B cell (primary cell): Measurements from ENCODE around the gene HIVEP1. TPM values are rescaled to one million over a fixed set of nuclear protein-coding genes. Genes with fewer than 3 reads are reported as not detected.

Experiments used
- ATAC-seq: fragments of 200-7000 bp; cut with Tn5 transposase; one replicate; pipeline ENCODE4 v1.10.0; 2021; ENCODE audit warnings: low read depth, mild to moderate bottlenecking, moderate number of reproducible peaks, moderate library complexity
- CTCF ChIA-PET: fragments of 350-600 bp; sonication (Branson Sonifier 250); formaldehyde crosslinking; loops from one replicate; lab custom pipeline; 2021; ENCODE audit warnings: antibody characterized with exemption, inconsistent platforms; lab: Charles Lee
- POLR2A ChIA-PET: fragments of 350-600 bp; sonication (Branson Sonifier 250); formaldehyde crosslinking; loops from one replicate; lab custom pipeline; 2021; ENCODE audit warnings: antibody characterized with exemption; lab: Charles Lee
- DNase-seq: peaks from one replicate; pipeline ENCODE4 v3.0.0; 2013
- H2AFZ ChIP-seq: 2 replicates; pipeline ENCODE4 v1.6.1; 2012; ENCODE audit warnings: mild to moderate bottlenecking, low read depth, low read length; ENCODE audit not compliant: insufficient read depth, poor library complexity, severe bottlenecking
- H3K27ac ChIP-seq, 2 donors: 1 replicate in 1 of 2; 2 replicates in 1 of 2; pipeline ENCODE4 v1.5.1; 2012 to 2013; ENCODE audit warnings: low read length in 2 of 2, mild to moderate bottlenecking in 2 of 2, moderate library complexity in 1 of 2
- H3K27me3 ChIP-seq, 4 experiments: fragments of 200-600 bp in 1 of 4; sonication (generic) in 1 of 4; replicated peaks in 1 of 4; 1 replicate in 2 of 4; 2 replicates in 2 of 4; pipeline versions ENCODE4 v1.6.1 to v1.7.0; 2013 to 2016; ENCODE audit warnings: low read length in 3 of 4, mild to moderate bottlenecking in 2 of 4, mixed read lengths in 1 of 4, moderate library complexity in 1 of 4; ENCODE audit not compliant: insufficient read depth in 4 of 4, control insufficient read depth in 3 of 4; ENCODE audit errors: control extremely low read depth in 1 of 4
- H3K36me3 ChIP-seq, 2 experiments: replicated peaks in 1 of 2; 1 replicate in 1 of 2; 2 replicates in 1 of 2; pipeline versions ENCODE4 v1.6.1 to v1.7.1; 2013; ENCODE audit warnings: low read length in 1 of 2; ENCODE audit not compliant: insufficient read depth in 2 of 2, control insufficient read depth in 1 of 2; ENCODE audit errors: control extremely low read depth in 1 of 2, extremely low read depth in 1 of 2
- H3K4me1 ChIP-seq, 2 donors: fragments of 200-600 bp in 1 of 2; sonication (generic) in 1 of 2; 1 replicate in 1 of 2; 2 replicates in 1 of 2; pipeline versions ENCODE4 v1.5.1 to v1.6.1; 2013 to 2017; ENCODE audit warnings: low read length in 2 of 2; ENCODE audit not compliant: control insufficient read depth in 2 of 2, insufficient read depth in 2 of 2
- H3K4me2 ChIP-seq: replicated peaks from 2 replicates; pipeline ENCODE3; 2012; ENCODE audit warnings: mild to moderate bottlenecking, low read depth, low read length; ENCODE audit not compliant: poor library complexity, severe bottlenecking
- H3K4me3 ChIP-seq, 5 experiments: fragments of 200-600 bp in 1 of 5; sonication (generic) in 1 of 5; 1 replicate in 3 of 5; 2 replicates in 2 of 5; pipeline versions ENCODE4 v1.5.1 to v1.7.0; 2011 to 2016; ENCODE audit warnings: low read length in 4 of 5, mild to moderate bottlenecking in 4 of 5, low read depth in 2 of 5, control low read depth in 1 of 5, moderate library complexity in 1 of 5; ENCODE audit not compliant: insufficient read depth in 1 of 5; ENCODE audit errors: control extremely low read depth in 1 of 5, extremely low read depth in 1 of 5
- H3K79me2 ChIP-seq: fragments of 200-600 bp; sonication (generic); one replicate; pipeline ENCODE4 v1.6.0; 2016; ENCODE audit warnings: low read length; ENCODE audit not compliant: control insufficient read depth, insufficient read depth
- H3K9ac ChIP-seq: fragments of 200-600 bp; sonication (generic); 2 replicates; pipeline ENCODE4 v1.6.1; 2017; ENCODE audit warnings: mild to moderate bottlenecking, low read length, moderate library complexity
- H3K9me3 ChIP-seq, 3 donors: one replicate each; pipeline versions ENCODE4 v1.6.1 to v1.7.1; 2013; ENCODE audit warnings: low read length in 2 of 3; ENCODE audit not compliant: control insufficient read depth in 2 of 3, insufficient read depth in 1 of 3; ENCODE audit errors: control extremely low read depth in 1 of 3
- H4K20me1 ChIP-seq: 2 replicates; pipeline ENCODE4 v1.6.0; 2012; ENCODE audit warnings: mild to moderate bottlenecking, low read length; ENCODE audit not compliant: insufficient read depth, control insufficient read depth, poor library complexity, severe bottlenecking
- H3K27ac Mint-ChIP-seq: one replicate; pipeline ENCODE4 v1.8.0; 2021; ENCODE audit warnings: mixed read lengths
- H3K27me3 Mint-ChIP-seq: one replicate; pipeline ENCODE4 v1.8.0; 2021; ENCODE audit warnings: mixed read lengths
- H3K4me1 Mint-ChIP-seq: one replicate; pipeline ENCODE4 v1.8.0; 2021; ENCODE audit warnings: mixed read lengths
- H3K4me3 Mint-ChIP-seq: one replicate; pipeline ENCODE4 v1.8.0; 2021; ENCODE audit warnings: mixed read lengths
- H3K9me3 Mint-ChIP-seq: one replicate; pipeline ENCODE4 v1.8.0; 2022; ENCODE audit warnings: mixed read lengths; ENCODE audit not compliant: insufficient read depth
- EZH2 ChIP-seq: IDR thresholded peaks from 2 replicates; pipeline ENCODE4 v1.6.1; 2012; ENCODE audit warnings: borderline replicate concordance, low read depth, mild to moderate bottlenecking, moderate library complexity, low read length; ENCODE audit not compliant: insufficient read depth, poor library complexity, severe bottlenecking
- WGBS: methylation state at CpG from one replicate; pipeline ENCODE4 v1.1.5; 2013; ENCODE audit warnings: missing lambda C conversion rate; ENCODE audit not compliant: insufficient coverage; 5-methylcytosine and 5-hydroxymethylcytosine counted together
- intact Hi-C: fragments of 100-400 bp; cut with micrococcal nuclease; formaldehyde crosslinking; loops from one replicate; pipeline ENCODE4 v1.10.0; 2022
- polyA plus RNA-seq: library from polyadenylated mRNA; depleted of rRNA; stranded (reverse); fragments of >200 nt; gene quantifications from 2 replicates; pipeline ENCODE4 v1.2.3, GENCODE V29; 2012
- total RNA-seq, 2 donors: library from RNA; stranded (reverse); fragments of 120-200 nt in 1 of 2; gene quantifications; 1 replicate in 1 of 2; 2 replicates in 1 of 2; pipeline versions ENCODE4 v1.2.3 to v1.2.4, GENCODE V29; 2013 to 2022
- TF ChIP-seq, protein P1 (sequence below): fragments of 200-600 bp; IDR thresholded peaks from one replicate; pipeline ENCODE4 v1.8.0; 2022; ENCODE audit warnings: antibody characterized with exemption, mild to moderate bottlenecking

Gene HIVEP1
- total and polyA plus RNA-seq, 2 donors (not counting 1 experiment from before 2014, with no cell fraction given): 11.3 to 96.5 TPM

- Histone ChIP-seq H3K4me2 (no peak overlapping the region), H4K20me1 (peaks cover 24% of the 10 kb centered on the region), H3K9ac (no peak overlapping the region), H2AFZ (no peak overlapping the region), H3K36me3 (no peaks in the 10 kb centered on the region), H3K4me3 (no peak overlapping the region), H3K27ac (no peak overlapping the region), H3K9me3 (no peaks in the 10 kb centered on the region), H3K4me1 (peaks cover 14 to 25% of the 10 kb centered on the region in 2 donors), H3K79me2 (peaks cover 22% of the 10 kb centered on the region), H3K27me3 (no peaks in the 10 kb centered on the region)
- ATAC-seq (no peak), DNase-seq (no peak)
- Mint-ChIP-seq H3K9me3 (no peaks in the 10 kb centered on the region), H3K27me3 (no peaks in the 10 kb centered on the region), H3K4me1 (peaks cover 46% of the 10 kb centered on the region), H3K27ac (peak overlapping the region; percentile 37), H3K4me3 (no peak overlapping the region)
- intact Hi-C loops: loop anchor here (5.0 kb wide), 1 partner anchor 34 kb away; no protein-coding TSS in a partner anchor
- CTCF ChIA-PET: interaction anchor here (0.9 to 1.1 kb wide), 4 partner anchors 9 to 206 kb away, joined by 3 read pairs; partner anchors contain the start of gene EDN1
- TF ChIP-seq, protein P1, sequence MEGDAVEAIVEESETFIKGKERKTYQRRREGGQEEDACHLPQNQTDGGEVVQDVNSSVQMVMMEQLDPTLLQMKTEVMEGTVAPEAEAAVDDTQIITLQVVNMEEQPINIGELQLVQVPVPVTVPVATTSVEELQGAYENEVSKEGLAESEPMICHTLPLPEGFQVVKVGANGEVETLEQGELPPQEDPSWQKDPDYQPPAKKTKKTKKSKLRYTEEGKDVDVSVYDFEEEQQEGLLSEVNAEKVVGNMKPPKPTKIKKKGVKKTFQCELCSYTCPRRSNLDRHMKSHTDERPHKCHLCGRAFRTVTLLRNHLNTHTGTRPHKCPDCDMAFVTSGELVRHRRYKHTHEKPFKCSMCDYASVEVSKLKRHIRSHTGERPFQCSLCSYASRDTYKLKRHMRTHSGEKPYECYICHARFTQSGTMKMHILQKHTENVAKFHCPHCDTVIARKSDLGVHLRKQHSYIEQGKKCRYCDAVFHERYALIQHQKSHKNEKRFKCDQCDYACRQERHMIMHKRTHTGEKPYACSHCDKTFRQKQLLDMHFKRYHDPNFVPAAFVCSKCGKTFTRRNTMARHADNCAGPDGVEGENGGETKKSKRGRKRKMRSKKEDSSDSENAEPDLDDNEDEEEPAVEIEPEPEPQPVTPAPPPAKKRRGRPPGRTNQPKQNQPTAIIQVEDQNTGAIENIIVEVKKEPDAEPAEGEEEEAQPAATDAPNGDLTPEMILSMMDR: no peak
- no peak for TF ChIP-seq EZH2
- POLR2A ChIA-PET: no interaction called here
Observed at GRCh38 chr6:12083763-12084162, 71.7 kb downstream of the HIVEP1 start.

DNA sequence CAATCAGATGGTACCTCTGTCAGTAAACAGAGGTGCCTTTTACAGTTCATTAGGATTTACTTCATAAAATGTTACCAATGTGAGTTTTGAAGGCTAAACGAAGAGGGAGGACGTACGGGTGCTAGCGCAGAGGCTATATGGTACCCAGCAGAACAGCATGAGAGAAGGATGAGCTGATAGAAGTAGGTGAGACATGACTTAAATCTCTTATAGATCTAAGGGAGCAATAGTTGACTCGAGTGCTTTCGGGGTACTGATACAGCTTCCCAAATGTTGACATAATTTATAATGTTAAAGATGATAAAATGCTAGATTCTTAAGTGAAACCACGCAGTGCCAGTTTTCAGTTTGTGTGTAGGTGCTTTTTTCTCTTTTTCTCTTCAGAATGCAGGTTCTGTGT is 72.6 kb downstream of the HIVEP1 start:
- TF ChIP-seq EZH2: no peak
- TF ChIP-seq, protein P1: no peak
- H2AFZ ChIP-seq: no peak overlapping the region
- H3K27ac ChIP-seq: no peak overlapping the region
- no peaks in the 10 kb centered on the region for H3K27me3 ChIP-seq
- H3K79me2 ChIP-seq: peaks cover 20% of the 10 kb centered on the region
- WGBS: 66% methylated on average over 4 of the region's 7 CpGs
- CTCF ChIA-PET: no interaction called here
- DNase-seq (no peak), ATAC-seq (no peak)
- H3K36me3 ChIP-seq: peaks cover 0 to 4% of the 10 kb centered on the region in 2 experiments
- peaks cover 24% of the 10 kb centered on the region for H4K20me1 ChIP-seq
- H3K4me1 ChIP-seq: peaks cover 14 to 25% of the 10 kb centered on the region in 2 donors
- H3K27ac Mint-ChIP-seq: no peak overlapping the region
- no peak overlapping the region for H3K4me3 Mint-ChIP-seq
- H3K4me2 ChIP-seq: no peak overlapping the region
- H3K9me3 Mint-ChIP-seq: no peaks in the 10 kb centered on the region
- H3K4me3 ChIP-seq: no peak overlapping the region
- H3K9me3 ChIP-seq: no peaks in the 10 kb centered on the region
- H3K4me1 Mint-ChIP-seq: peaks cover 44% of the 10 kb centered on the region
- intact Hi-C loops: loop anchor here (5.0 kb wide), 1 partner anchor 33 kb away; no protein-coding TSS in a partner anchor
- POLR2A ChIA-PET: interaction anchor here (0.6 kb wide), 1 partner anchor 1591 kb away, joined by 3 read pairs; no protein-coding TSS in a partner anchor
- H3K9ac ChIP-seq: no peak overlapping the region
- H3K27me3 Mint-ChIP-seq: no peaks in the 10 kb centered on the region
